Activated T-helper 2 cell treated with anti-CD3 and anti-CD28 coated beads, Interferon-gamma antibody, Interleukin-2, Interleukin-4, amounts not matched to agents 10 μg/mL and 5 μg/mL and 100 μg/mL, durations not matched to agents 14 hours and 24 hours and 36 hours (primary cell): ENCODE measurements around the gene MCEMP1. TPM values are rescaled to one million over a fixed set of nuclear protein-coding genes. Genes with fewer than 3 reads are reported as not detected.

ENCODE experiments used
- DNase-seq: peaks from one replicate; pipeline ENCODE4 v3.0.0; 2021; ENCODE audit warnings: low spot score
- H3K27ac Mint-ChIP-seq: one replicate; pipeline ENCODE4 v1.8.0; 2021; ENCODE audit warnings: mixed read lengths
- H3K27me3 Mint-ChIP-seq: one replicate; pipeline ENCODE4 v1.8.0; 2021; ENCODE audit warnings: low read depth, mixed read lengths
- H3K36me3 Mint-ChIP-seq: one replicate; pipeline ENCODE4 v1.8.0; 2021; ENCODE audit warnings: low read depth, mixed read lengths
- H3K4me1 Mint-ChIP-seq: one replicate; pipeline ENCODE4 v1.8.0; 2021; ENCODE audit warnings: low read depth, mixed read lengths
- H3K4me3 Mint-ChIP-seq: one replicate; pipeline ENCODE4 v1.8.0; 2021; ENCODE audit warnings: low read depth, mild to moderate bottlenecking, moderate library complexity, mixed read lengths
- H3K9me3 Mint-ChIP-seq: one replicate; pipeline ENCODE4 v1.8.0; 2021; ENCODE audit warnings: mixed read lengths
- intact Hi-C: fragments of 100-400 bp; cut with micrococcal nuclease; formaldehyde crosslinking; loops from one replicate; pipeline ENCODE4 v1.15.1; 2023
- total RNA-seq: library from RNA; stranded (reverse); gene quantifications from 2 replicates; pipeline ENCODE4 v1.2.3, GENCODE V29; 2022

The MCEMP1 gene
- total RNA-seq, 1 donor from 2014 or later = not detected

GRCh38 chr19:7699417-7700401 lies 22.8 kb downstream of the MCEMP1 start:
- Mint-ChIP-seq H3K9me3 (no peaks in the 10 kb centered on the region), H3K27ac (peak overlapping the region; percentile 40), H3K36me3 (no peaks in the 10 kb centered on the region), H3K4me1 (peaks cover 10% of the 10 kb centered on the region), H3K27me3 (peaks cover 30% of the 10 kb centered on the region), H3K4me3 (no peak overlapping the region)
- DNase-seq = no peak
- intact Hi-C loops = no loop called here

- no peaks in the 10 kb centered on the region for H3K9me3 Mint-ChIP-seq
- H3K27ac Mint-ChIP-seq = no peak overlapping the region
- peaks cover 17% of the 10 kb centered on the region for H3K4me1 Mint-ChIP-seq
- no peak overlapping the region for H3K4me3 Mint-ChIP-seq
- DNase-seq = no peak
- H3K27me3 Mint-ChIP-seq = peaks cover 28% of the 10 kb centered on the region
- intact Hi-C loops = no loop called here
- no peaks in the 10 kb centered on the region for H3K36me3 Mint-ChIP-seq
Measured at GRCh38 chr19:7701049-7701653, 24.3 kb downstream of the MCEMP1 start.

DNA sequence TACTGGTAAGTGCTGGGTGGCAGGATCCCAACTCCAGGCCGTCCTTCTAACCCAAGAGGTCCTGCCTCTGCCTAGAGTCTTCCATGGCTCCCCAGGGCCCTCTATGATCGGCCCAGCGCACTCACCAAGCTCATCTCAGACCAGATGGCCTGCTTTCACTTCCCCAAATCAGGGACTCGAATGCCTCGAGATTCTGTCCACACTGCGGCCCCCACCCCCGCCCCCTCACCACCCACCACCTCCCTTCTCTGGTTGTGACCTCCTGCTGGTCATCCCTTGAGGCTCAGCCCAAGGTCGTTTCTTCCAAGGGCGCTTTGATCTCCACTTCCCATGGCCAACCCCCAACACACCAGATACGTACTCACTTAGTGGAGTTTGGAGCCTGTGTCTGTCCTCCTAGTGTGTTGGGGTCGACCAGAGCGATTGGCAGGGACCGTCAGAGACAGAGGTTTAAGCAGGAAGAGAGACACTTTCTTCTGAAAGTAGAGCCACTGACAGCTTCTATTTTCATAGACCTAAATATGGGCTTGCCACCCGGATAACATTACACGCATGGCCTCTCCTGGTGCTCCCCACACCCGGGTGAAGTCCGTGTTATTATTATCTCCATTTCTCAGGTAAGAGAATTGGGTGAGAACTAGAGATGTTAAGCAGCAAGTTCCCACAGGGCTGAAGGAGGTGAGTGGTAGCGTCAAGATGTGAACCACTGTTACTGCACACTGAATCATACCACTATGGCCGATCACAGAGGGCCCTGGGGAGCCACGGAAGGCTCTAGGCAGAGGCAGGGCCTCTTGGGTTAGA lies 25.0 kb downstream of the MCEMP1 start, which contains the start of gene FCER2:
FCER2 (minus strand) TSS at position 478 of the 804 bp plus-strand sequence. CDS start 2,371 bp downstream, outside the sequence.
- H3K4me1 Mint-ChIP-seq = peaks cover 24% of the 10 kb centered on the region
- no peak within 1 kb of the TSS for H3K27ac Mint-ChIP-seq
- H3K36me3 Mint-ChIP-seq = no peaks in the 10 kb centered on the region
- H3K27me3 Mint-ChIP-seq = peaks cover 24% of the 10 kb centered on the region
- no peaks in the 10 kb centered on the region for H3K9me3 Mint-ChIP-seq
- intact Hi-C loops = no loop called here
- no peak for DNase-seq
- no peak within 1 kb of the TSS for H3K4me3 Mint-ChIP-seq

DNA sequence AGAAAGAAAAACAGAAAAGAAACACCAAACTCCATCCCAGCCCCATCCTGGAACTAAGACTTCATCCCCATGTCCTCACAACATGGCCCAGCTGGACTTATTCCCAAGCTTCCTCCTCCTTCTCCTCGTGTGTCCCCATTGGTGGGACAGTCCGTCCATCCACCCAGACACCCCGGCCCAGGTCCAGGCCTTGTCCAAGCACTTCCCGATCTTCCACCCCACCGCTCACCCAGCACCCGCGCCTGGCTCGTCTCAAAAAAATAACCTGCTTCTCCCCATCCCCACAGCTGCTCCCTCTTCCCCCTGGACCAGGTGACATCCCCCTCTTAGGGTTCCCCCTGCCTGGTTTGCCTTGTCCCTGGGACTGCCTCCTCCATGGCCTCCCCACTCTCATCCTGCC lies 26.4 kb downstream of the MCEMP1 start:
- DNase-seq = no peak
- Mint-ChIP-seq H3K36me3 (no peaks in the 10 kb centered on the region), H3K27me3 (peaks cover 16% of the 10 kb centered on the region), H3K4me1 (peaks cover 29% of the 10 kb centered on the region), H3K27ac (no peak overlapping the region), H3K9me3 (no peaks in the 10 kb centered on the region), H3K4me3 (no peak overlapping the region)
- intact Hi-C loops = no loop called here

- Mint-ChIP-seq H3K9me3 (no peaks in the 10 kb centered on the region), H3K27ac (no peak overlapping the region), H3K4me3 (no peak overlapping the region), H3K27me3 (peaks cover 14% of the 10 kb centered on the region), H3K36me3 (no peaks in the 10 kb centered on the region), H3K4me1 (peaks cover 23% of the 10 kb centered on the region)
- intact Hi-C loops = no loop called here
- DNase-seq = no peak
Measured at GRCh38 chr19:7704280-7705060, 27.6 kb downstream of the MCEMP1 start.

GRCh38 chr19:7705387-7706187 lies 28.7 kb downstream of the MCEMP1 start:
- peak overlapping the region; percentile 63 for H3K27ac Mint-ChIP-seq
- H3K27me3 Mint-ChIP-seq = peaks cover 12% of the 10 kb centered on the region
- peaks cover 20% of the 10 kb centered on the region for H3K4me1 Mint-ChIP-seq
- intact Hi-C loops = no loop called here
- H3K4me3 Mint-ChIP-seq = peak overlapping the region; percentile 31
- DNase-seq = peak; percentile 64
- no peaks in the 10 kb centered on the region for H3K36me3 Mint-ChIP-seq
- H3K9me3 Mint-ChIP-seq = no peaks in the 10 kb centered on the region

- peaks cover 12% of the 10 kb centered on the region for H3K27me3 Mint-ChIP-seq
- peak overlapping the region; percentile 63 for H3K27ac Mint-ChIP-seq
- H3K4me3 Mint-ChIP-seq = peak overlapping the region; percentile 31
Measured at GRCh38 chr19:7706188-7706954, 29.5 kb downstream of the MCEMP1 start.

GRCh38 chr19:7706955-7707456 lies 30.1 kb downstream of the MCEMP1 start:
- Mint-ChIP-seq H3K36me3 (no peaks in the 10 kb centered on the region), H3K4me3 (no peak overlapping the region), H3K9me3 (no peaks in the 10 kb centered on the region), H3K27ac (no peak overlapping the region), H3K27me3 (peaks cover 12% of the 10 kb centered on the region), H3K4me1 (peaks cover 20% of the 10 kb centered on the region)
- DNase-seq = no peak
- intact Hi-C loops = no loop called here

More at GRCh38 chr19:7706188-7706954, 29.5 kb downstream of the MCEMP1 start:
- H3K4me1 Mint-ChIP-seq = peaks cover 20% of the 10 kb centered on the region
- DNase-seq = no peak
- intact Hi-C loops = no loop called here
- no peaks in the 10 kb centered on the region for H3K36me3 Mint-ChIP-seq
- no peaks in the 10 kb centered on the region for H3K9me3 Mint-ChIP-seq

DNA sequence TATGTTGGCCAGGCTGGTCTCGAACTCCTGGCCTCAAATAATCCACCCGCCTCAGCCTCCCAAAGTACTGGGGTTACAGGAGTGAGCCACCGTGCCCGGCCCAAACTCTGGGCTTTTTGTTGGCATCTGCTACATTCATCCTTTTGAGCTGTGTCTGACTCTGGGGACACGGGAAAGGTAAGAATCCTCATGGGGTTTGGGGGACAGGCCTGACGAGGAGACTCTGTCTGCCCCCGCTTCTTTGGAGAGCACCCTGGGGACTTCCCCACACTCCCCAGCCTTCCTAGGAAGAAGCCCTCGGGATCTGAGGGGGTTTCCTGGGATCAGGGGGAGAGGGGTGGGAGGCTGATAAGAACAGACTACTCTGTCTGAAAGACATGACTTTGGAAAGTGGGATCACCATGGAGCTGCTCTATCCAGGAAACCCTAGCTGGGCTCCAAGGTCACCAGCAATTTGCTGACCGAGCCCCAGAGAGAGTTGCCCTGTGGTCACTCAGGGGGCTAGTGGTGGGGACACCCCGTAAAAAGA lies 33.1 kb downstream of the MCEMP1 start:
- no peak for DNase-seq
- intact Hi-C loops = no loop called here
- peaks cover 18% of the 10 kb centered on the region for H3K4me1 Mint-ChIP-seq
- no peaks in the 10 kb centered on the region for H3K36me3 Mint-ChIP-seq
- H3K27me3 Mint-ChIP-seq = peaks cover 3% of the 10 kb centered on the region
- H3K27ac Mint-ChIP-seq = no peak overlapping the region
- no peak overlapping the region for H3K4me3 Mint-ChIP-seq
- H3K9me3 Mint-ChIP-seq = no peaks in the 10 kb centered on the region

DNA sequence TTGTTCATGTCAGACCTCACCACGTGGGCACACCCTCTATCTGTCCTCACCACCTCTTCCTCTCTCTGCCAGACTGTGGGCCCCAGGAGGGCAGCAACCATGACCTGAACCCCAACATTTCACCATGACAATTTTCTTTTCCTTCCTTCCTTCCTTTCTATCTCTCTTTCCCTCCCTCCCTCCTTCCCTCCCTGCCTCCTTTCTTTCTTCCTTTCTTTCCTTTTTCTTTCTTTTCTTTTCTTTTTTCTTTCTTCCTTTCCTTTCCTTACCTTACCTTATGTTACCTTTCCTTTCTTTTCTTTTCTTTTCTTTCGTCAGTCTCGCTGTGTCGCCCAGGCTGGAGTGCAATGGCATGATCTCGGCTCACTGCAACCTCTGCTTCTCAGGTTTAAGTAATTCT lies 33.7 kb downstream of the MCEMP1 start:
- no peak for DNase-seq
- no peak overlapping the region for H3K27ac Mint-ChIP-seq
- intact Hi-C loops = no loop called here
- peaks cover 3% of the 10 kb centered on the region for H3K27me3 Mint-ChIP-seq
- H3K36me3 Mint-ChIP-seq = no peaks in the 10 kb centered on the region
- H3K4me3 Mint-ChIP-seq = no peak overlapping the region
- H3K4me1 Mint-ChIP-seq = peaks cover 16% of the 10 kb centered on the region
- H3K9me3 Mint-ChIP-seq = no peaks in the 10 kb centered on the region

DNA sequence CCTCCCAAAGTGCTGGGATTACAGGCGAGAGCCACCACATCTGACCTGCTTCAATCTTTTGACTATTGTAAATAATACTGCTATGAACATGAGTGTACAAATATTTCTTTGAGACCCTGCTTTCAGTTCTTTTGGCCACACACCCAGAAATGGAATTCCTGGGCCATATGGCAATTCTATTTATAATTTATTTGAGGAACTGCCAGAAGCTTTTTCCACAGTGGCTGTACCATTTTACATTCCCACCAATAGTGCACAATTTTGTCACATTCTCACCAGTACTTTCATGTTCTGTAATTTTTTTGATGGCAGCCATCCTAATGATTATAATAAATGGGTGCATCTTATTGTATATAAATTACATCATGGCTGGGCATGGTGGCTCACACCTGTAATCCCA lies 38.8 kb downstream of the MCEMP1 start:
- Mint-ChIP-seq H3K27ac (no peak overlapping the region), H3K36me3 (no peaks in the 10 kb centered on the region), H3K4me3 (no peak overlapping the region), H3K9me3 (peaks cover 7% of the 10 kb centered on the region), H3K4me1 (no peaks in the 10 kb centered on the region), H3K27me3 (peaks cover 1% of the 10 kb centered on the region)
- no peak for DNase-seq
- intact Hi-C loops = no loop called here
